Measurements from ENCODE around the gene MSRB3.
A peak's percentile ranks its signal among the peaks of the same experiment; 100 is the strongest.
"Not testable (repeated sequence)": the region's sequence is repeated elsewhere in the genome, so short reads cannot be mapped to it uniquely, and the experiment has no call there.

MSRB3 gene

DNA sequence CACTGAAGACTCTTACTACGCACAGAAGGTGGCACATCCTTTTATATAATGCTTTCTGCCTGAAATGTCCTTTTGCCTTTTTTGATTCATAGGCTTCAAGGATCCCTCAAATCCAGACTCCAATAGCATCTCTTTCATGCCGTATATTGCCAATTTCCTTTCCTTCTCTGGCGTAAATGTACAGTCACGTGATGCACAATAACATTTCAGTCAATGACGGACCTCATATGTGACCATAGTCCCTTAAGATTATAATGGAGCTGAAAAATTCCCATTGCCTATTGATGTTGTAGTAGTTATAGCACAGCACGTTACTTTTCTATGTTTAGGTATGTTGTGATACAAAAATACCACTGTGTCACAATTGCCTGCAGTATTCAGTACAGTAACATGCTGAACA, 196.3 kb downstream of the MSRB3 start:
- H3K4me3 ChIP-seq (ENCODE audit: low read length) = no peak overlapping the region
- TF ChIP-seq, protein P1, sequence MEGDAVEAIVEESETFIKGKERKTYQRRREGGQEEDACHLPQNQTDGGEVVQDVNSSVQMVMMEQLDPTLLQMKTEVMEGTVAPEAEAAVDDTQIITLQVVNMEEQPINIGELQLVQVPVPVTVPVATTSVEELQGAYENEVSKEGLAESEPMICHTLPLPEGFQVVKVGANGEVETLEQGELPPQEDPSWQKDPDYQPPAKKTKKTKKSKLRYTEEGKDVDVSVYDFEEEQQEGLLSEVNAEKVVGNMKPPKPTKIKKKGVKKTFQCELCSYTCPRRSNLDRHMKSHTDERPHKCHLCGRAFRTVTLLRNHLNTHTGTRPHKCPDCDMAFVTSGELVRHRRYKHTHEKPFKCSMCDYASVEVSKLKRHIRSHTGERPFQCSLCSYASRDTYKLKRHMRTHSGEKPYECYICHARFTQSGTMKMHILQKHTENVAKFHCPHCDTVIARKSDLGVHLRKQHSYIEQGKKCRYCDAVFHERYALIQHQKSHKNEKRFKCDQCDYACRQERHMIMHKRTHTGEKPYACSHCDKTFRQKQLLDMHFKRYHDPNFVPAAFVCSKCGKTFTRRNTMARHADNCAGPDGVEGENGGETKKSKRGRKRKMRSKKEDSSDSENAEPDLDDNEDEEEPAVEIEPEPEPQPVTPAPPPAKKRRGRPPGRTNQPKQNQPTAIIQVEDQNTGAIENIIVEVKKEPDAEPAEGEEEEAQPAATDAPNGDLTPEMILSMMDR (conservative IDR thresholded peaks at IDR 0.05; ENCODE audit: low read depth, low read length) = no peak
- DNase-seq (ENCODE audit: low read depth) = no peak

DNA sequence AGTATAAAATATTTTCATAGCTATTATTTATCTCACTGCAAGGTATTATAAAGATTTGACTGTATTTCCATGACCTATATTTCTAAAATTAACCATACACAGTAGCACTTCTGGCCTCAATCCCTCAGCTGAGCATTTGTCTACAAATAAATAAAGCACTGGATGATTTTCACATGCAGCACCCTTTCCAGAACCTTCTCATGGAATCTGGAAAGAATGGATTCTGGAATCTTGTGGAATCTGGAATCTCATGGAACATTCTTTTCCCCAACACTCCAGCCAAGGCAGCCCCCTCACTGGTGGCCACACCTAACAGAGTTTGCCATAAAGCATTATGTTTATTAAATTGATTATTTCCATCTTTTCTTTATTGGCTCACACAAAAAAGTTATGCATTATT, 199.2 kb downstream of the MSRB3 start:
- DNase-seq (ENCODE audit: low read depth) = no peak
- TF ChIP-seq, protein P1 (conservative IDR thresholded peaks at IDR 0.05; ENCODE audit: low read depth, low read length) = no peak
- H3K4me3 ChIP-seq (ENCODE audit: low read length) = no peak overlapping the region

DNA sequence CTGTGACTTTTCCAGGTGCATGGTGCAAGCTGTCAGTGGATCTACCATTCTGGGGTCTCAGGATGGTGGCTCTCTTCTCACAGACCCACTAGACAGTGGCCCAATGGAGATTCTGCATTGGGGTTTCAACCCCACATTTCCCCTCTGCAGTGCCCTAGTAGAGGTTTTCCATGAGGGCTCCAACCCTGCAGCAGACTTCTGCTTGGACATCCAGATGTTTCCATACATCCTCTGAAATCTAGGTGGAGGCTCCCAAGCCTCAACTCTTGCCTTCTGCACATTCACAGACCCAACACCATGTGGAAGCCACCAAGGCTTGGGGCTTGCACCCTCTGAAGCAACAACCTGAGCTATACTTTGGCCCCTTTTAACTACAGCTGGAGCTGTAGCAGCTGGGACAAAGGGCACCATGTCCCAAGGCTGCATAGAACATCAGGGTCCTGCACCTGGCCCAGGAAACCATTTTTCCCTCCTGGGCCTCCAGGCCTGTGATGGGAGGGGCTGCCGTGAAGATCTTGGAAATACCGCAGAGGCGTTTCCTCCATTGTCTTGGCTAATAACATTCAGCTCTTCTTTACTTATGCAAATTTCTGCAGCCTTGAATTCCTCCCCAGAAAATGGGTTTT, 205.5 kb downstream of the MSRB3 start:
- not testable (repeated sequence) for H3K4me3 ChIP-seq (ENCODE audit: low read length); DNase-seq (ENCODE audit: low read depth)

DNA sequence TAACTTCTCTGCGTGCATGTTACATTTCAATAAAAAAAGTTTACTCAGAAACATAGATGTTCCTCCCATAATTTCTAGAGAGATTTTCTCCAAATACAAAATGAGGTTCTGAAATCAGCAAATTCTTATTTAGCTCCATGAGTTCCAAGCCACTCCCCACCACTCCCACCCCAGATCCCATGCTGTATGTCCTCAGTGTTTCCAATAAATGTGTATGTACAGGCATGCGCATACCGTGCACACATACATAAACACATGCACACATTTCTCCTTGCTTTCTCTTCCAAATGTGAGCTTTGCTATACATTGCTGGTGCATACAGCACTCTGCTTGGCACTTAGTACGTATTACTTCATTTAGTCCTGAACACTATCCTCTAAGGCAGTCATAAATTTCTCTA, 209.7 kb downstream of the MSRB3 start:
- TF ChIP-seq, protein P1 (conservative IDR thresholded peaks at IDR 0.05; ENCODE audit: low read depth, low read length) = no peak
- H3K4me3 ChIP-seq (ENCODE audit: low read length) = no peak overlapping the region
- DNase-seq (ENCODE audit: low read depth) = no peak

DNA sequence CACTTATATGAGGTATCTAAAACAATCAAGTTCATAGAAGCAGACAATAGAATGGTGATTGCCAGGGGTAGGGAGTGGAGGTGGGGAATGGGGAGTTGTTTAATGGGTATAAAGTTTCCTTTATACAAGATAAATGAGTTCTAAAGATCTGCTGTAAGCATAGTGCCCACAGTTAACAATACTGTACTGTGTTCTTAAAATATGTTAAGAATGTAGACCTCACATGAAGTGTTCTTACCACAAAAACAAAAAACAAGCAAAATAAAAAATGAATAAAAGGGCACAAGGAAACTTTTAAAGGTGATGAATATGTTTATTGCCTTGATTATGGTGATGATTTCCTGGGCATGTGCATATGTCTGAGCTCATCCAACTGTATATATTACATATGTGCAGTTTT, 211.8 kb downstream of the MSRB3 start:
- no peak overlapping the region for H3K4me3 ChIP-seq (ENCODE audit: low read length)
- DNase-seq (ENCODE audit: low read depth) = peak; percentile 40
- TF ChIP-seq, protein P1 (conservative IDR thresholded peaks at IDR 0.05; ENCODE audit: low read depth, low read length) = no peak

DNA sequence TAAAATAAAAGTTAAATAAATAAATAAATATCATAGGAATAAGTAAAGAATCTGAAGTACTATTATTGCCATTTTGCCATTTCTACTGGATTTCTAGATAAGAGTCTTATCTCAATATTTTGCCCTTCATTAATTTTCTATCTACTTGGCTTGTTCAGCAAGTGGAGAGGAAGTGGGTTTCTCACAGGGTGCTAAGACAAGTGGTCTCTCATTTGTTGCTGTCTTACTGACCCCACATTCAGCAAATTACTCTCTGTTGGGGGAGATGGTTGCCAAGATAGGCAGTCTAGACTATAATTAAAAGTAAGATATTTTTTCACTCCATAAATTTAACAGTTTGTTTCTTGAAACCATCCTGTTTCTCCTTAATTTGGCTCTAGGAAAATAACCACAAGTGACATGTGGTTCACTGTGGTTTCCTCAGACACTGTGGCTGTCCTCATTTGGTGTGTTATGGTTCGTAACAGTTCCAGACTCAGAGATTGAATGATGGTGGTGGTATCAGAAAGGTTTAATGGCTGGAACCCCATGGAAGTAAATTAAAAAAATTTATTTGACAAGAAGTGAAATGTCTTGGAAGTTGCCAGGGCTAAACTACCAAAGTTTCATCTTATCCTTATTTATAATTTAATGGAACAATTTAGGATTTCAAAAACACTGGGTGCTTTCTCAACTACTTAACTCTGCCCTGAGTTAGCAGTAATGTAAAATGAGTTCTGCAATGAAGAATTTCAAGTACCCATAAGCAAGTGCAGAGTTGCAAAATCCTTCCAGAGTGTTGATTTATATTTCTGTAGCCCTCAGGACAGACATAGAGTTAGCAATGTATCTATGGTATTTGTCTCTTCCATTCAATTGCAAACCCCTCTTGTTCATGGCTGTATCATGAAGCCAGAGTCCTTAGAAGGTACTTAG, 214.8 kb downstream of the MSRB3 start:
- TF ChIP-seq, protein P1 (conservative IDR thresholded peaks at IDR 0.05; ENCODE audit: low read depth, low read length) = no peak
- no peak overlapping the region for H3K4me3 ChIP-seq (ENCODE audit: low read length)
- DNase-seq (ENCODE audit: low read depth) = no peak

DNA sequence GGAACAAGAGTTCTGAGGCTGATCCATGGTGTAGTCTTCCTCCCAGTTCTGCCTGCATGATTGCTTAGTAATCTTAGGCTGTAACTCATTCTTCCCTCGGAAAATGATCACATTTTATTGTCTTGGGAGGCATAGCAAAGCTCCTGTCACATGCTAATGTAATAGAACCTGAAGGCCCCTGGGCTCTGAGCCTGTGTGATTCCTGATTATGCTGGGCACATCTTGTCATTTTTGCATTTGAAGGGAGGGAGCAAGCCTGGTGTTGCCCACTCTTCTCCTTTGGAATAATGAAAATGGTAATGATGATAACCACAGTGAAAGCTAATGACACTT, 215.4 kb downstream of the MSRB3 start:
- no peak for DNase-seq (ENCODE audit: low read depth)
- H3K4me3 ChIP-seq (ENCODE audit: low read length) = no peak overlapping the region
- TF ChIP-seq, protein P1 (conservative IDR thresholded peaks at IDR 0.05; ENCODE audit: low read depth, low read length) = no peak

All from retinal pigment epithelial cell (primary cell).